Body of pancreas (tissue), 4 donors: Measurements from ENCODE around the gene GRIA4. TPM values are rescaled to one million over a fixed set of nuclear protein-coding genes. Genes with fewer than 3 reads are reported as not detected.

Experiments used
- ATAC-seq: fragments of 150-250 bp; one replicate; pipeline ENCODE4 v1.9.1; 2016
- DNase-seq, 4 donors: peaks; one replicate each; pipeline ENCODE4 v3.0.0-alpha.2; 2019
- H3K27ac ChIP-seq, 4 donors: fragments of 200-600 bp; sonication (generic); 1 replicate in 3 of 4; 2 replicates in 1 of 4; pipeline versions ENCODE4 v1.5.1 to v1.6.1; 2016 to 2019; ENCODE audit warnings: mild to moderate bottlenecking in 1 of 4, mixed read lengths in 1 of 4, moderate library complexity in 1 of 4
- H3K27me3 ChIP-seq, 2 donors: fragments of 200-600 bp; sonication (generic); one replicate each; pipeline ENCODE4 v1.6.0; 2016; ENCODE audit warnings: mild to moderate bottlenecking in 1 of 2
- H3K36me3 ChIP-seq, 2 donors: fragments of 200-600 bp; sonication (generic); replicated peaks in 1 of 2; 2 replicates each; pipeline ENCODE4 v1.5.1; 2016; ENCODE audit warnings: low read depth in 2 of 2; ENCODE audit not compliant: insufficient read depth in 1 of 2
- H3K4me1 ChIP-seq: fragments of 200-600 bp; sonication (generic); one replicate; pipeline ENCODE4 v1.6.0; 2016
- H3K4me3 ChIP-seq, 2 donors: fragments of 200-600 bp; sonication (generic); 1 replicate in 1 of 2; 2 replicates in 1 of 2; pipeline ENCODE4 v1.5.1; 2016 to 2019
- H3K9me3 ChIP-seq, 3 donors: fragments of 200-600 bp; sonication (generic); 1 replicate in 2 of 3; 2 replicates in 1 of 3; pipeline ENCODE4 v1.5.1; 2016
- CTCF ChIP-seq, 7 experiments: fragments of 450-650 bp in 4 of 7; fragments of 200-600 bp in 3 of 7; sonication (generic) in 3 of 7; IDR thresholded peaks; one replicate each; pipeline ENCODE4 v1.5.1; 2016 to 2019; ENCODE audit warnings: antibody characterized with exemption in 7 of 7
- POLR2A ChIP-seq, 3 donors: fragments of 450-650 bp; IDR thresholded peaks; one replicate each; pipeline ENCODE4 v1.6.1; 2016; ENCODE audit warnings: antibody characterized with exemption in 3 of 3, mild to moderate bottlenecking in 2 of 3
- WGBS, 2 donors: methylation state at CpG; one replicate each; pipeline ENCODE4 v1.1.5; 2017; 5-methylcytosine and 5-hydroxymethylcytosine counted together
- intact Hi-C: fragments of 100-400 bp; cut with DNase I; formaldehyde crosslinking; loops from one replicate; pipeline ENCODE4 v1.15.1; 2023
- total RNA-seq, 2 donors: library from RNA; depleted of rRNA; stranded (reverse); fragments of >200 nt; gene quantifications; one replicate each; pipeline ENCODE4 v1.1.0, GENCODE V29; 2016

The GRIA4 gene
- total RNA-seq, 2 donors from 2014 or later, result 0.26 TPM; not detected in 1

GRCh38 chr11:105699203-105699602, 89.3 kb downstream of the GRIA4 start:
- TF ChIP-seq CTCF (IDR thresholded peaks at IDR 0.05) (no peak), POLR2A (IDR thresholded peaks at IDR 0.05) (no peak)
- H3K36me3 ChIP-seq, result no peaks in the 10 kb centered on the region
- H3K9me3 ChIP-seq, result no peaks in the 10 kb centered on the region
- no peak for DNase-seq
- no peak overlapping the region for H3K4me3 ChIP-seq
- H3K27ac ChIP-seq, result no peak overlapping the region
- intact Hi-C loops, result no loop called here
- no peaks in the 10 kb centered on the region for H3K4me1 ChIP-seq
- 25 to 37% methylated on average over 3 of the region's 3 CpGs for WGBS, 2 donors
- no peak for ATAC-seq
- no peaks in the 10 kb centered on the region for H3K27me3 ChIP-seq

DNA sequence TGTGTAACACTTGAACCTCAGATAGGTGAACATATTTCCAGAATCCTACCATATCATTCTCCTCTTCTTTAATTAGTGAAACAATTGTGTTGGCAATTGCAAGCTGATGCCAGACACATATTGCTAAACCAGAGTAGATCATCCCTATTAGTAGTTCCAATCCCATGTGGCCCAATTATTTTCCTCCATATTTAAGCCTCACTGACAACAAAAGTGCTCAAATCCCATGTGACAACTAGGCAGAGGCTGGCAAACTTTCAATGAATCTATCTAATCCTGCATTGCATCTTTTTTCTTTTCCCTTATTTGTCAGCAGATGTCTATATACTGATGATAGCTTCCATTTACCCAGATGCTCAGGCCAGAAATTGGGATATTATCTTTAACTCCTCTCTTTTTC, 90.4 kb downstream of the GRIA4 start:
- H3K4me3 ChIP-seq, result no peak overlapping the region
- no peaks in the 10 kb centered on the region for H3K36me3 ChIP-seq
- H3K9me3 ChIP-seq, result no peaks in the 10 kb centered on the region
- no peaks in the 10 kb centered on the region for H3K27me3 ChIP-seq
- DNase-seq (no peak), ATAC-seq (no peak)
- intact Hi-C loops, result no loop called here
- H3K27ac ChIP-seq, result no peak overlapping the region
- TF ChIP-seq POLR2A (IDR thresholded peaks at IDR 0.05) (no peak), CTCF (IDR thresholded peaks at IDR 0.05) (no peak)
- no peaks in the 10 kb centered on the region for H3K4me1 ChIP-seq

GRCh38 chr11:105701098-105701497, 91.2 kb downstream of the GRIA4 start:
- 46 to 59% methylated on average over 3 of the region's 3 CpGs for WGBS, 2 donors

GRCh38 chr11:105705786-105706530, 96.1 kb downstream of the GRIA4 start:
- ATAC-seq, result no peak
- DNase-seq, result no peak

More at GRCh38 chr11:105701098-105701497, 91.2 kb downstream of the GRIA4 start:
- no peaks in the 10 kb centered on the region for H3K9me3 ChIP-seq
- ATAC-seq (no peak), DNase-seq (no peak)
- no peaks in the 10 kb centered on the region for H3K36me3 ChIP-seq
- no peaks in the 10 kb centered on the region for H3K4me1 ChIP-seq
- intact Hi-C loops, result no loop called here
- H3K27me3 ChIP-seq, result no peaks in the 10 kb centered on the region
- TF ChIP-seq CTCF (IDR thresholded peaks at IDR 0.05) (no peak), POLR2A (IDR thresholded peaks at IDR 0.05) (no peak)
- H3K4me3 ChIP-seq, result no peak overlapping the region
- H3K27ac ChIP-seq, result no peak overlapping the region

More at GRCh38 chr11:105705786-105706530, 96.1 kb downstream of the GRIA4 start:
- Histone ChIP-seq H3K4me3 (no peak overlapping the region), H3K27me3 (no peaks in the 10 kb centered on the region), H3K9me3 (no peaks in the 10 kb centered on the region), H3K4me1 (no peaks in the 10 kb centered on the region), H3K27ac (no peak overlapping the region), H3K36me3 (no peaks in the 10 kb centered on the region)
- TF ChIP-seq POLR2A (IDR thresholded peaks at IDR 0.05), result no peak
- TF ChIP-seq CTCF (IDR thresholded peaks at IDR 0.05), result no peak
- WGBS, 2 donors, result 53 to 71% methylated on average over 2 of the region's 2 CpGs
- intact Hi-C loops, result no loop called here
